Lower leg skin (tissue), 4 donors: Measurements from ENCODE around the gene ANKRD36C. TPM values are rescaled to one million over a fixed set of nuclear protein-coding genes. Genes with fewer than 3 reads are reported as not detected.
"Not testable (repeated sequence)": the region's sequence is repeated elsewhere in the genome, so short reads cannot be mapped to it uniquely, and the experiment has no call there.

ENCODE experiments used
- DNase-seq, 2 donors: peaks; one replicate each; pipeline ENCODE4 v3.0.0-alpha.2; 2019; ENCODE audit warnings: low spot score in 2 of 2
- H3K4me3 ChIP-seq: fragments of 200-600 bp; sonication (generic); 2 replicates; pipeline ENCODE4 v1.5.1; 2017; ENCODE audit warnings: mild to moderate bottlenecking, low read depth; ENCODE audit not compliant: poor library complexity, severe bottlenecking
- CTCF ChIP-seq, 3 donors: fragments of 450-650 bp; IDR thresholded peaks; one replicate each; pipeline ENCODE4 v1.5.1; 2016; ENCODE audit warnings: antibody characterized with exemption in 3 of 3, mild to moderate bottlenecking in 3 of 3, moderate library complexity in 2 of 3
- WGBS, 2 donors: methylation state at CpG; one replicate each; pipeline ENCODE4 v1.1.5; 2018; 5-methylcytosine and 5-hydroxymethylcytosine counted together
- intact Hi-C: fragments of 100-400 bp; cut with DNase I; formaldehyde crosslinking; loops from one replicate; pipeline ENCODE4 v1.15.0; 2023; ENCODE audit warnings: low total_unique reads
- total RNA-seq, 4 donors: library from RNA; depleted of rRNA; stranded (reverse); fragments of >200 nt; gene quantifications; one replicate each; pipeline ENCODE4 v1.1.0, GENCODE V29; 2016

Gene ANKRD36C
- total RNA-seq, 4 donors from 2014 or later, result 15.4 to 29.7 (median 15.5) TPM

DNA sequence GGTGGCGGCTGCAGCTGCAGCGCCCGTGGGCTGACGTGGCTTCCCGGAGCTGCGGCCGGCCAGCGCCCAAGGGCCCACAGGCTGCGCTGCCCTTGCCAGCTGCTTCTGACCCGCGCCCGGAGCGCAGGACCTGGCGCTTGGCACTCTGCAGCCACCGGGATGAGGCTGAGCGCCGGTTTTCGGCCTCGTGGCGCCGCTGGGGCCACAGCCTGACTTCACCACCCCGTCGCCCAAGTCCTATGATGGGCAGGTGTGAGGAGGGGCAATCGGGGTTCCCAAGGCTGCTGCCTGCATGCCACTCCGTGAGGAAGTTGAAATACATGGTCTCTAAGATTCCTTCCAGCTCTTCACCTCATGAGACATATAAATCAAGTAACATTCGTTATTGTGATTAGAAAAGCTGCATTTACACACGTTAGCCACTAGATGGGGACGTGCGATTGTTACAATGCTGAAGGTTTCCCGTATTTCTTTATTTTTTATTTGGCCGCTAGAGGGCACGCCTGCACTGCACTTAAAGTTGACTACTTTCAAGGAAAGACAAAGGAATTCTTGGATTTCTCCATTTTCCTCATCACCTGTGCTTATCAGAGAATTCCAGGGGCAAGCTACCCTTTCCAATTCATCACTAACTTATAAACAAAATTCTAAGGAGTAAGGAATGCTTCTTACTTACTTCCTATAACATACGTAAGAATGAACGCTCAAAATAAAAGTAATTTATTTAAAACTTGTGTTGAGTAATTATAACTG is 1.1 kb upstream of the ANKRD36C start:
- peak overlapping the region; percentile 52 for H3K4me3 ChIP-seq
- peak in 1 of 3 donors; percentile 84 for TF ChIP-seq CTCF (IDR thresholded peaks at IDR 0.05)
- intact Hi-C loops, result not testable (repeated sequence)
- DNase-seq, result peak in 1 of 2 donors; percentile 82
- 5 to 9% methylated on average over 13 to 30 of the region's 34 CpGs for WGBS, 2 donors

- H3K4me3 ChIP-seq, result peak overlapping the region; percentile 52
- intact Hi-C loops, DNase-seq: not testable (repeated sequence)
- no CpG with 5 or more reads among the region's 39 CpGs for WGBS, 2 donors
These were observed 478 bp upstream of the ANKRD36C start for GRCh38 chr2:95992102-95992501.

DNA sequence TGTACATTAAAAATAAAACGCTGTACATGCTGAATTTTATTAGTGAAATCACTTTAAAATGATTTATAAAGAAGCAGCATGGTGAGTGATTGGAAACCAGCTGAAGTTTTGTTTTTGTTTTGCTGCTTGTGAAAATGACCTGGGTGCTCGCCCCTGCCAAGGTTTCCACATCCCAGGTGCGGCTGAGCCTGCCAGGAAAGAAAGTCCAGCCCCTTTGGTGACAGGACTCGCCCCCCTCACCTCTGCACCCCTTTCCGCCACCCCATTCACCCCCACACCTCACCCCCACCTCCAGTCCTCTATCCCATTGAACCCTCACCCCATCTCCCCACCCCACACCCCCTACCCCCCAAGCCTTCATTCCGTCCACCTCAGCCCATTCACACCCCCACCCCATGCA is 740 bp downstream of the ANKRD36C start:
- 5 to 6% methylated on average over 6 of the region's 6 CpGs for WGBS, 2 donors
- H3K4me3 ChIP-seq, intact Hi-C loops, DNase-seq: not testable (repeated sequence)

GRCh38 chr2:95951662-95952061 is 40.0 kb downstream of the ANKRD36C start:
- intact Hi-C loops, DNase-seq, H3K4me3 ChIP-seq: not testable (repeated sequence)
- WGBS, 2 donors, result 54 to 62% methylated on average over 2 of the region's 2 CpGs

DNA sequence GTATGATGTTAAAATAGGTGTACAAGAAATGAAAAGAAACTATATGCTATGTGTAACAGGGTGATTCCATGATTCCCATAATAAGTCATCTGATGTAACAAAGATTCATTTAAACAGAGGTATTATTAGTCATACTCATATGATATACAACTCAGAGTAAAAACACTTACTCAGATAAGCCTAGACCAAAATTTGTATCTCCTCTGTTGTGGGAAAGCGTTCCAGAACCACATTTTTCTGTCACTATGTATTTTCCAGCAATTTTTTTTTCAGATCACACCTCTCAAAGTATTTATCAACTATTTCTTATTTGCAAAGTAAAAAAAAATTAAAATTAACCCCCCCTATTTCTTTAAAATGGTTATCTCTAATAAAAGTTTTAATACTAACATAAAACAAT is 43.6 kb downstream of the ANKRD36C start:
- 73 to 87% methylated on average over 1 of the region's 1 CpG for WGBS, 2 donors
- intact Hi-C loops, DNase-seq, H3K4me3 ChIP-seq: not testable (repeated sequence)

GRCh38 chr2:95939947-95940346 is 51.7 kb downstream of the ANKRD36C start:
- intact Hi-C loops, result not testable (repeated sequence)
- peak in 1 of 2 donors; percentile 80 for DNase-seq
- WGBS, 2 donors, result 86 to 89% methylated on average over 11 of the region's 11 CpGs

DNA sequence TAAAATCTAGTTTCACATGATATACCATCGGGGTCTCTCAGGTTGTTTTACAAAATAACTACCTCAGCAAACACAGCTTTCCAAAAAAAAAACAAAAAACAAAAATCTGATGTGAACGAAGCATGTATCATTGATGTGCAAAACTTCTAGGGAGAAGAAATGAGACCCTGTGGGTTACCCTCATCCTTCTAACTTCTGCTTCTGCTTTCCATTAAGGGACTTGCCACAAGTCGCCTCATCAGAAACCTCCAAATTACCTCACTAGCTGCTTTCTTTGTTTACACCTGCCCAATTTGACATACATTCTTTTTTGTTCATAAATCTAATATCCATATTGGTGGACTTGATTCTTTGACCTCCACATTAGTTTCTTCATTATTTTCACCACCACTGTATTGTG is 60.9 kb downstream of the ANKRD36C start:
- H3K4me3 ChIP-seq, DNase-seq, intact Hi-C loops: not testable (repeated sequence)
- 87 to 94% methylated on average over 3 of the region's 3 CpGs for WGBS, 2 donors

More at GRCh38 chr2:95939947-95940346, 51.7 kb downstream of the ANKRD36C start:
- not testable (repeated sequence) for H3K4me3 ChIP-seq

DNA sequence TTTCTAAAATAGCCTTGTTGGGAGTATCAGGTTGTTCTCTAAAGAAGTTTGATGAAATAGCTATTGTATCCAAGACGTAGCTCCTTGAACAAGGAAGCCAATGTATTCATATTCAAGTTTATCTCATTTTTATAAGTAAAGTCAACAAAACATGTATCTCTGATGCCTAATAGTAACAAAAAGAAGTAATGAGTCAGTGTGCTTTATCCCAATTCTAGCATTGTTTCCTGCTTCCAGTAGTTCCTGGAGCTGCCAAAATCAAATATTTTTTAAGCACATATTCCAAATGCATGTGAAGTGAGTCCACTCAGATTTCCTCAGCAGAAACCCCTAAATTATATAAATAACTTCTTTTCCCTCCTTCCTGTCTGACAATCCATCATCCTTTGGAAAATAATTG is 74.6 kb downstream of the ANKRD36C start:
- intact Hi-C loops, H3K4me3 ChIP-seq, DNase-seq: not testable (repeated sequence)
- 76 to 84% methylated on average over 1 of the region's 1 CpG for WGBS, 2 donors

GRCh38 chr2:95915131-95915530 is 76.5 kb downstream of the ANKRD36C start:
- DNase-seq, H3K4me3 ChIP-seq, intact Hi-C loops: not testable (repeated sequence)

GRCh38 chr2:95911431-95911830 is 80.2 kb downstream of the ANKRD36C start:
- H3K4me3 ChIP-seq, intact Hi-C loops, DNase-seq: not testable (repeated sequence)
- 22 to 32% methylated on average over 5 of the region's 5 CpGs for WGBS, 2 donors

DNA sequence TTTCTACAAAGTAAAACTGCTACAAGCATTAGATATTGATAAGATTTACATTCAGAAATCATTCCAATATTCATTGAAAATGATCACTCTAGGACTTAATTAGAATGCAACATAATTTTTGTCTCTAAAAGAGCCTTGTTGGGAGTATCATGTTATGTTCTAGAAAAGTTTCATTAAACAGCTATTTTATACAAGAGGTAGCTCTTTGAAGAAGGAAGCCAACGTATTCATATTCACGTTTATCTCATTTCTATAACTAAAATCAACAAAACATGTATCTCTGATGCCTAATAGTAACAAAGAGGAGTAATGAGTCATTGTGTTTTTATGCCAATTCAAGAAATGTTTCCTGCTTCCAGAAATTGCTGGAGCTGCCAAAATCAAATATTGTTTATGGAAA is 97.2 kb downstream of the ANKRD36C start:
- 24 to 38% methylated on average over 2 of the region's 2 CpGs for WGBS, 2 donors
- DNase-seq, result not testable (repeated sequence)

GRCh38 chr2:95867929-95868328 is 123.7 kb downstream of the ANKRD36C start:
- DNase-seq, H3K4me3 ChIP-seq, intact Hi-C loops: not testable (repeated sequence)
- 91 to 100% methylated on average over 1 of the region's 1 CpG for WGBS, 2 donors

More for the DNA sequence above, 97.2 kb downstream of the ANKRD36C start:
- H3K4me3 ChIP-seq, intact Hi-C loops: not testable (repeated sequence)

DNA sequence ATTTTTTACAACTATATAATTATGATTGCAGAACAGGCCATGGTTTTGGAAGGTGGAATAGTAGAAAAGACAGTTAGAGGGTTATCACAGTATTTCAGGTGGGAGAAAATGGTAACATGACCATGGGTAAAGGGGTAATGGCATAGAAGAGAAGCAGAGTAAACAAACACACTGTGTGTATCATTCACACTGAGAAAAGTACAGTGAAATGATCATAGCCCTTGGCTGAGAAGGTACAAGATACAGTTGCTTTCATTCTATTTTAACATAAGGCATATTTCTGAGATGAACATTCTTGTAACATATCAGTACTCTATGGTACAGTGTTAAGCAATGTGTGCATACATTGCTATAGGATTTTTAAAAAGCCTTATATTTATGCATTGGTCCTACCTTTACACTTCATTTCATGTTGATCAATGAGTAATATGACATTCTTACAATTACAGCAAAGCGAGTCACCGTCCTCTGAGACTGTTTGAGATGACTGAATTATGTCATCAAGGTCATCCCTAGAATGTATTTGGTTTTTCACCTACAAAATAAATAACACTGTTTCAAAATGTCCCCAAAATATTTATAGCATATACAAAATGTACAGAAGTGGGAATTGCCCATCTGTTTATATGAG is 124.5 kb downstream of the ANKRD36C start:
- intact Hi-C loops, H3K4me3 ChIP-seq, DNase-seq: not testable (repeated sequence)
- no CpG with 5 or more reads among the region's 2 CpGs for WGBS, 2 donors

- H3K4me3 ChIP-seq, intact Hi-C loops, DNase-seq: not testable (repeated sequence)
- WGBS, 2 donors, result 56 to 71% methylated on average over 3 of the region's 3 CpGs
These were observed 129.5 kb downstream of the ANKRD36C start for GRCh38 chr2:95862121-95862520.
